Measurements from ENCODE around the gene OR9A4. TPM values are rescaled to one million over a fixed set of nuclear protein-coding genes. Genes with fewer than 3 reads are reported as not detected.

Gene OR9A4
- total and polyA plus RNA-seq, 2 experiments from 2014 or later, result not detected

- in situ Hi-C loops (cut with MboI), result no loop called here
- Histone ChIP-seq H4K20me1 (ENCODE audit: insufficient read depth) (no peaks in the 10 kb centered on the region), H3K4me3 (no peak overlapping the region), H3K9me3 (ENCODE audit: low read depth) (no peaks in the 10 kb centered on the region), H2AFZ (no peak overlapping the region), H3K27me3 (replicated peaks; ENCODE audit: insufficient read depth) (no peaks in the 10 kb centered on the region), H3K79me2 (ENCODE audit: insufficient read depth) (no peaks in the 10 kb centered on the region), H3K9ac (no peak overlapping the region), H3K4me2 (ENCODE audit: unreplicated experiment) (no peak overlapping the region), H3K27ac (no peak overlapping the region), H3F3A (ENCODE audit: insufficient read depth) (no peaks in the 10 kb centered on the region), H3K4me1 (ENCODE audit: insufficient read depth) (no peaks in the 10 kb centered on the region), H3K9me2 (ENCODE audit: insufficient read depth) (no peaks in the 10 kb centered on the region), H3K36me3 (ENCODE audit: low read depth) (no peaks in the 10 kb centered on the region)
- TF ChIP-seq EZH2 (IDR thresholded peaks at IDR 0.05; ENCODE audit: insufficient read depth, poor library complexity, severe bottlenecking) (no peak), EZH2phosphoT487 (IDR thresholded peaks at IDR 0.05; ENCODE audit: insufficient read depth, low read depth) (no peak)
- no peak for DNase-seq
These were observed 4.8 kb upstream of the OR9A4 start for GRCh38 chr7:141911391-141911790.

DNA sequence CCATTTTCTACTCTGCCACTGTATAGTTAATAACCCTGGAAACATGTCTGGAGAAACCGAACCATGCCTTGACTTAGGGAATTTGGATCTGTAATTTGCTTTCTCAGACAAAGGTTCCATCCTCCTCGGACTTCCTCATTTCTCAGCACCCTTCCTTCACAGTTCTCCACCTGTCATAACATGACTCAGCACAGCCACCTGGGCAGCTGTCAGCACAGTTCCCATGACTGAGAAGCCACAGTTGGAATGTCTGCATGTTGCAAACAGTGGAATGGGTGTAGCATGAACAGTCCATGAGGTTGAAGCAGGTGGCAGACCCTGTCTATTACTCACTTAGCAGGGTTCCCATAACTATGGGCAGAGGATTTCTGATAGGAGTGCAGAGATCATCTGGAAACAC is 634 bp upstream of the OR9A4 start:
- no peaks in the 10 kb centered on the region for H3K9me3 ChIP-seq (ENCODE audit: low read depth)
- no peaks in the 10 kb centered on the region for H3K4me1 ChIP-seq (ENCODE audit: insufficient read depth)
- no peaks in the 10 kb centered on the region for H4K20me1 ChIP-seq (ENCODE audit: insufficient read depth)
- H3K9me2 ChIP-seq (ENCODE audit: insufficient read depth), result no peaks in the 10 kb centered on the region
- no peak overlapping the region for H2AFZ ChIP-seq
- no peak overlapping the region for H3K4me2 ChIP-seq (ENCODE audit: unreplicated experiment)
- TF ChIP-seq EZH2phosphoT487 (IDR thresholded peaks at IDR 0.05; ENCODE audit: insufficient read depth, low read depth) (no peak), EZH2 (IDR thresholded peaks at IDR 0.05; ENCODE audit: insufficient read depth, poor library complexity, severe bottlenecking) (no peak)
- H3K4me3 ChIP-seq, result no peak overlapping the region
- H3K36me3 ChIP-seq (ENCODE audit: low read depth), result no peaks in the 10 kb centered on the region
- no peak overlapping the region for H3K9ac ChIP-seq
- H3K27me3 ChIP-seq (replicated peaks; ENCODE audit: insufficient read depth), result no peaks in the 10 kb centered on the region
- no peaks in the 10 kb centered on the region for H3K79me2 ChIP-seq (ENCODE audit: insufficient read depth)
- H3F3A ChIP-seq (ENCODE audit: insufficient read depth), result no peaks in the 10 kb centered on the region
- in situ Hi-C loops (cut with MboI), result no loop called here
- DNase-seq, result no peak
- no peak overlapping the region for H3K27ac ChIP-seq
- WGBS, 2 experiments (ENCODE audit: low coverage in 1 of 2, low lambda C conversion rate in 2 of 2, missing lambda C conversion rate in 2 of 2), result 36 to 46% methylated on average over 2 of the region's 2 CpGs

GRCh38 chr7:141920281-141920680 is 4.1 kb downstream of the OR9A4 start:
- no peaks in the 10 kb centered on the region for H3K27me3 ChIP-seq (replicated peaks; ENCODE audit: insufficient read depth)
- no peaks in the 10 kb centered on the region for H3F3A ChIP-seq (ENCODE audit: insufficient read depth)
- no peak overlapping the region for H2AFZ ChIP-seq
- TF ChIP-seq EZH2 (IDR thresholded peaks at IDR 0.05; ENCODE audit: insufficient read depth, poor library complexity, severe bottlenecking), result no peak
- no peak for TF ChIP-seq EZH2phosphoT487 (IDR thresholded peaks at IDR 0.05; ENCODE audit: insufficient read depth, low read depth)
- no peaks in the 10 kb centered on the region for H4K20me1 ChIP-seq (ENCODE audit: insufficient read depth)
- no peaks in the 10 kb centered on the region for H3K9me2 ChIP-seq (ENCODE audit: insufficient read depth)
- WGBS, 2 experiments (ENCODE audit: low coverage in 1 of 2, low lambda C conversion rate in 2 of 2, missing lambda C conversion rate in 2 of 2), result 5 to 9% methylated on average over 1 of the region's 1 CpG
- H3K4me3 ChIP-seq, result no peak overlapping the region
- no peak overlapping the region for H3K9ac ChIP-seq
- no peak overlapping the region for H3K27ac ChIP-seq
- DNase-seq, result peak; percentile 29
- no peaks in the 10 kb centered on the region for H3K9me3 ChIP-seq (ENCODE audit: low read depth)
- H3K79me2 ChIP-seq (ENCODE audit: insufficient read depth), result no peaks in the 10 kb centered on the region
- H3K4me1 ChIP-seq (ENCODE audit: insufficient read depth), result no peaks in the 10 kb centered on the region
- H3K36me3 ChIP-seq (ENCODE audit: low read depth), result no peaks in the 10 kb centered on the region
- in situ Hi-C loops (cut with MboI), result no loop called here
- no peak overlapping the region for H3K4me2 ChIP-seq (ENCODE audit: unreplicated experiment)

DNA sequence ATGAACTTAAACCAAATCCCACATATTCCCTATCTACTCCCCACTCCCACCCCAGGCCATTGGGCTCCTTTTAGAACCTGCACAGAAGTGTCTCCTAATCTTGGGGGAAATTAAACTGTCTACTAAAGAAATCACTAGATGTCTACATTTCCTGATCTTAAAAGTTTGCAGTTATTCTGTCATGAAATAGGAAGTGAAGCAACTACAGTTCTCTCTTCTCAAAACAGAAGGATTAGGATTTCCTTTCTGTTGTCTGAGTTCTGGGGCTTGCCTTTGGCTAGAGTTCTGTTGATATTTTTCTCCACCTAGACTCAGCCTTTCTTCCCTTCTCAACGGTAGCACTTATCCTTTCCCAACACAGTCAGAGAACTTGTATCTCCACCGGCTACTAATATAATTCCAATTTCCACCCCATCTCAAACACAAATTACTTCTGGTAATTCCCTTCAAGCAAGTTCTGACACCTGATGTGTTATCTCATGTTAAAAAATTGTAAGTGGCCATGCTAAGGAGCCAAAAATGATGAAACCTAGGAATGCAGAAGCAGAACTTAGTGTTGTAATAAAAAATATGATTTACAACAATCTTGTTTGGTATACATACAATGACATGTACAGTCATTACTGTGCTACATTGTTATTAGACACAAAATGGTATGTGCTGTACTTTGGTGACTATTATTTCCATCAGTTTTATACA is 12.1 kb downstream of the OR9A4 start:
- Histone ChIP-seq H3K4me3 (no peak overlapping the region), H3K4me2 (ENCODE audit: unreplicated experiment) (no peak overlapping the region), H3K9me3 (ENCODE audit: low read depth) (no peaks in the 10 kb centered on the region), H2AFZ (no peak overlapping the region), H3K27ac (no peak overlapping the region), H3K27me3 (replicated peaks; ENCODE audit: insufficient read depth) (no peaks in the 10 kb centered on the region), H3F3A (ENCODE audit: insufficient read depth) (no peaks in the 10 kb centered on the region), H3K4me1 (ENCODE audit: insufficient read depth) (no peaks in the 10 kb centered on the region), H3K9me2 (ENCODE audit: insufficient read depth) (no peaks in the 10 kb centered on the region), H3K79me2 (ENCODE audit: insufficient read depth) (no peaks in the 10 kb centered on the region), H4K20me1 (ENCODE audit: insufficient read depth) (no peaks in the 10 kb centered on the region), H3K36me3 (ENCODE audit: low read depth) (no peaks in the 10 kb centered on the region), H3K9ac (no peak overlapping the region)
- no peak for DNase-seq
- TF ChIP-seq EZH2phosphoT487 (IDR thresholded peaks at IDR 0.05; ENCODE audit: insufficient read depth, low read depth), result no peak
- no peak for TF ChIP-seq EZH2 (IDR thresholded peaks at IDR 0.05; ENCODE audit: insufficient read depth, poor library complexity, severe bottlenecking)
- in situ Hi-C loops (cut with MboI), result no loop called here
- 55 to 72% methylated on average over 2 of the region's 2 CpGs for WGBS, 2 experiments (ENCODE audit: low coverage in 1 of 2, low lambda C conversion rate in 2 of 2, missing lambda C conversion rate in 2 of 2)

GRCh38 chr7:141928845-141929195 is 12.6 kb downstream of the OR9A4 start:
- Histone ChIP-seq H4K20me1 (ENCODE audit: insufficient read depth) (no peaks in the 10 kb centered on the region), H3F3A (ENCODE audit: insufficient read depth) (no peaks in the 10 kb centered on the region), H3K9me3 (ENCODE audit: low read depth) (no peaks in the 10 kb centered on the region), H3K9ac (no peak overlapping the region), H3K27ac (no peak overlapping the region), H3K9me2 (ENCODE audit: insufficient read depth) (no peaks in the 10 kb centered on the region), H3K27me3 (replicated peaks; ENCODE audit: insufficient read depth) (no peaks in the 10 kb centered on the region), H3K4me1 (ENCODE audit: insufficient read depth) (no peaks in the 10 kb centered on the region), H3K79me2 (ENCODE audit: insufficient read depth) (no peaks in the 10 kb centered on the region), H2AFZ (no peak overlapping the region), H3K4me2 (ENCODE audit: unreplicated experiment) (no peak overlapping the region), H3K36me3 (ENCODE audit: low read depth) (no peaks in the 10 kb centered on the region), H3K4me3 (no peak overlapping the region)
- 43 to 53% methylated on average over 3 of the region's 3 CpGs for WGBS, 2 experiments (ENCODE audit: low coverage in 1 of 2, low lambda C conversion rate in 2 of 2, missing lambda C conversion rate in 2 of 2)
- TF ChIP-seq EZH2 (IDR thresholded peaks at IDR 0.05; ENCODE audit: insufficient read depth, poor library complexity, severe bottlenecking), result no peak
- TF ChIP-seq EZH2phosphoT487 (IDR thresholded peaks at IDR 0.05; ENCODE audit: insufficient read depth, low read depth), result no peak
- in situ Hi-C loops (cut with MboI), result no loop called here
- DNase-seq, result no peak

All from GM23248 (cell line).